ENCODE measurements around the gene RGS6.

DNA sequence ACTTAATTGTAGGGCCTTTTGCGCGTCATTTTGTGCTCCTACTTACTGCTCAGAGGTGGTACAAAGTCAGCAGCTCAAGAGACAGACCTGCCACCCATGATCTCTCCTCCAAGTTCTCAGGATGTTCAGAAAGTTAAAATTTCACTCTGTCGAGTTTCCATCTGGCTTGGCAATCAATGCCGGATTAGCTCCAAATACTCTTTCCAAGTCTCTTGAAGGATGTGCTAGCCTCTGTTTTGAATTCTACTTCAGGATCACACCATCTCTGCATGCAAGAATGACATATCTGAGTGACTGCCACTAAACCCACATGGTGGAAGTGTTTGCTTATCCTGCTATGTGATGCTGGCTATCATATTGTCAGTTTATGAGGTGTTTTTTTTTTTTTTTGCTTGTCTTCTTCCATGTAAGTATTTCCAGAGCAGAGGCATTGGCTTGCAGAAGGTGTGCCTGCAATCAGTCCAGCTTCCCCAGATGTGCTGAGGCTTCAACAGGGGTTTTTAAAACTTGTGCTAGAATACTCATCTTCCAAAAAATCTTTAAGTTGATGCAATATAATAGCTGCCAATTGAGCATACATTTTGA lies 125.6 kb downstream of the RGS6 start:
- TF ChIP-seq, protein P1, sequence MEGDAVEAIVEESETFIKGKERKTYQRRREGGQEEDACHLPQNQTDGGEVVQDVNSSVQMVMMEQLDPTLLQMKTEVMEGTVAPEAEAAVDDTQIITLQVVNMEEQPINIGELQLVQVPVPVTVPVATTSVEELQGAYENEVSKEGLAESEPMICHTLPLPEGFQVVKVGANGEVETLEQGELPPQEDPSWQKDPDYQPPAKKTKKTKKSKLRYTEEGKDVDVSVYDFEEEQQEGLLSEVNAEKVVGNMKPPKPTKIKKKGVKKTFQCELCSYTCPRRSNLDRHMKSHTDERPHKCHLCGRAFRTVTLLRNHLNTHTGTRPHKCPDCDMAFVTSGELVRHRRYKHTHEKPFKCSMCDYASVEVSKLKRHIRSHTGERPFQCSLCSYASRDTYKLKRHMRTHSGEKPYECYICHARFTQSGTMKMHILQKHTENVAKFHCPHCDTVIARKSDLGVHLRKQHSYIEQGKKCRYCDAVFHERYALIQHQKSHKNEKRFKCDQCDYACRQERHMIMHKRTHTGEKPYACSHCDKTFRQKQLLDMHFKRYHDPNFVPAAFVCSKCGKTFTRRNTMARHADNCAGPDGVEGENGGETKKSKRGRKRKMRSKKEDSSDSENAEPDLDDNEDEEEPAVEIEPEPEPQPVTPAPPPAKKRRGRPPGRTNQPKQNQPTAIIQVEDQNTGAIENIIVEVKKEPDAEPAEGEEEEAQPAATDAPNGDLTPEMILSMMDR (conservative IDR thresholded peaks at IDR 0.05): no peak
- no peak for TF ChIP-seq ZFX (IDR thresholded peaks at IDR 0.05)
